ENCODE data around the gene UNC79. TPM values are rescaled to one million over a fixed set of nuclear protein-coding genes. Genes with fewer than 3 reads are reported as not detected.

Gene UNC79
- total and polyA plus RNA-seq, 4 donors = 0.03 to 0.94 (median 0.14) TPM

GRCh38 chr14:93496856-93497741 is 66.4 kb downstream of the UNC79 start:
- ATAC-seq (ENCODE audit: insufficient read depth, low FRiP score) (no peak), DNase-seq (no peak)
- H3K36me3 ChIP-seq (ENCODE audit: control insufficient read depth in 4 of 4, insufficient read depth in 4 of 4, low read length in 4 of 4) = no peaks in the 10 kb centered on the region
- H3K27me3 ChIP-seq (ENCODE audit: control insufficient read depth in 3 of 3, insufficient read depth in 3 of 3, low read length in 2 of 3) = peaks cover 0 to 2% (median 0%) of the 10 kb centered on the region in 3 donors
- H3K9me3 ChIP-seq (ENCODE audit: control insufficient read depth in 4 of 4, insufficient read depth in 3 of 4, low read length in 3 of 4) = peaks cover 0 to 3% (median 0%) of the 10 kb centered on the region in 4 donors
- TF ChIP-seq CTCF (IDR thresholded peaks at IDR 0.05; ENCODE audit: control extremely low read depth, extremely low read depth) = no peak
- no peaks in the 10 kb centered on the region for H3K4me1 ChIP-seq (ENCODE audit: control insufficient read depth in 5 of 5, insufficient read depth in 5 of 5, low read length in 5 of 5)
- H3K27ac ChIP-seq (ENCODE audit: low read depth in 1 of 2, low read length in 1 of 2) = no peak overlapping the region
- no peak overlapping the region for H3K9ac ChIP-seq (ENCODE audit: insufficient read depth in 1 of 2, low read length in 2 of 2)
- WGBS, 2 donors = 82 to 88% methylated on average over 3 of the region's 3 CpGs
- no peak overlapping the region for H3K4me3 ChIP-seq

- Histone ChIP-seq H3K36me3 (ENCODE audit: control insufficient read depth in 4 of 4, insufficient read depth in 4 of 4, low read length in 4 of 4) (no peaks in the 10 kb centered on the region), H3K4me1 (ENCODE audit: control insufficient read depth in 5 of 5, insufficient read depth in 5 of 5, low read length in 5 of 5) (no peaks in the 10 kb centered on the region), H3K4me3 (no peak overlapping the region), H3K9ac (ENCODE audit: insufficient read depth in 1 of 2, low read length in 2 of 2) (no peak overlapping the region), H3K27me3 (ENCODE audit: control insufficient read depth in 3 of 3, insufficient read depth in 3 of 3, low read length in 2 of 3) (no peaks in the 10 kb centered on the region), H3K27ac (ENCODE audit: low read depth in 1 of 2, low read length in 1 of 2) (no peak overlapping the region), H3K9me3 (ENCODE audit: control insufficient read depth in 4 of 4, insufficient read depth in 3 of 4, low read length in 3 of 4) (no peaks in the 10 kb centered on the region)
- ATAC-seq (ENCODE audit: insufficient read depth, low FRiP score) (no peak), DNase-seq (no peak)
- no peak for TF ChIP-seq CTCF (IDR thresholded peaks at IDR 0.05; ENCODE audit: control extremely low read depth, extremely low read depth)
- 50 to 74% methylated on average over 1 of the region's 1 CpG for WGBS, 2 donors
Observed at GRCh38 chr14:93510056-93510455, 79.3 kb downstream of the UNC79 start.

GRCh38 chr14:93511001-93511400 is 80.3 kb downstream of the UNC79 start:
- H3K27ac ChIP-seq (ENCODE audit: low read depth in 1 of 2, low read length in 1 of 2) = no peak overlapping the region
- H3K9me3 ChIP-seq (ENCODE audit: control insufficient read depth in 4 of 4, insufficient read depth in 3 of 4, low read length in 3 of 4) = no peaks in the 10 kb centered on the region
- H3K4me1 ChIP-seq (ENCODE audit: control insufficient read depth in 5 of 5, insufficient read depth in 5 of 5, low read length in 5 of 5) = no peaks in the 10 kb centered on the region
- ATAC-seq (ENCODE audit: insufficient read depth, low FRiP score) = no peak
- no peaks in the 10 kb centered on the region for H3K27me3 ChIP-seq (ENCODE audit: control insufficient read depth in 3 of 3, insufficient read depth in 3 of 3, low read length in 2 of 3)
- no peak overlapping the region for H3K9ac ChIP-seq (ENCODE audit: insufficient read depth in 1 of 2, low read length in 2 of 2)
- 88 to 92% methylated on average over 5 of the region's 5 CpGs for WGBS, 2 donors
- no peak for TF ChIP-seq CTCF (IDR thresholded peaks at IDR 0.05; ENCODE audit: control extremely low read depth, extremely low read depth)
- no peak for DNase-seq
- no peaks in the 10 kb centered on the region for H3K36me3 ChIP-seq (ENCODE audit: control insufficient read depth in 4 of 4, insufficient read depth in 4 of 4, low read length in 4 of 4)
- no peak overlapping the region for H3K4me3 ChIP-seq

All from lung (tissue), 12 donors.